NT2/D1 (cell line): ENCODE measurements around the gene PURB.

Experiments
- DNase-seq: peaks from one replicate; pipeline ENCODE4 v3.0.0-alpha.2; 2011; ENCODE audit warnings: low read depth, low spot score
- H3K27me3 ChIP-seq: 2 replicates; pipeline ENCODE4 v1.6.0; 2011; ENCODE audit warnings: mild to moderate bottlenecking; ENCODE audit not compliant: insufficient read length, insufficient read depth
- H3K36me3 ChIP-seq: 2 replicates; pipeline ENCODE4 v1.6.1; 2011; ENCODE audit warnings: mild to moderate bottlenecking, low read length, mixed read lengths; ENCODE audit not compliant: insufficient read depth, insufficient read length
- H3K4me1 ChIP-seq: 2 replicates; pipeline ENCODE4 v1.5.1; 2011; ENCODE audit not compliant: insufficient read depth, insufficient read length
- H3K4me3 ChIP-seq: 2 replicates; pipeline ENCODE4 v1.5.1; 2011; ENCODE audit warnings: low read depth; ENCODE audit not compliant: insufficient read length
- H3K9ac ChIP-seq: 2 replicates; pipeline ENCODE4 v1.6.0; 2011; ENCODE audit warnings: low read depth; ENCODE audit not compliant: insufficient read length
- H3K9me3 ChIP-seq: 2 replicates; pipeline ENCODE4 v1.5.1; 2011; ENCODE audit warnings: mild to moderate bottlenecking, low read length; ENCODE audit not compliant: insufficient read depth
- SUZ12 ChIP-seq: IDR thresholded peaks from 2 replicates; pipeline ENCODE4 v1.6.1; 2011; ENCODE audit not compliant: insufficient read length, insufficient read depth; ENCODE audit errors: extremely low read depth
- YY1 ChIP-seq: IDR thresholded peaks from 2 replicates; pipeline ENCODE4 v1.6.1; 2011; ENCODE audit not compliant: insufficient read length, insufficient read depth
- ZNF274 ChIP-seq: IDR thresholded peaks from 2 replicates; pipeline ENCODE4 v1.6.1; 2011; ENCODE audit warnings: mild to moderate bottlenecking, low read depth, low read length

The PURB gene

DNA sequence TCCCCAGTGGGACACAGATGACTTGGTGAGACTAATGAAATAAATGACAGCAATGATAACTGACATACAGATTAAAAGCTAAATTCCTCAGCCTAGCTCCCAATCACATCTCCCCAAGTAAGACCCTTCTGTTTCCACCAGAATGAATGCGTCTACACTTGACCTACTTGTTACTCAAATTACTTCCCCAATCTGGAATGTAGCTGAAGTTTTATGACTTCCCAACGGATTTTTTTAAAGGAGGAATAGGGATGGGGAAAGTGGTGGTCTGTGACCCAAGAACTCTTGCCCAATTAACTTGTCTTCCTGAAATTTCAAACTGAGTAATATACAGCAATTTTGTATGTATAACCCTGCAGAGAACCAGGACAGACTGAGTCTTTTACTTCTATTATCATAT lies 46.6 kb downstream of the PURB start:
- DNase-seq, result no peak
- H3K9me3 ChIP-seq, result no peaks in the 10 kb centered on the region
- H3K9ac ChIP-seq, result no peak overlapping the region
- no peak overlapping the region for H3K4me3 ChIP-seq
- peaks cover 72% of the 10 kb centered on the region for H3K36me3 ChIP-seq
- no peaks in the 10 kb centered on the region for H3K4me1 ChIP-seq
- no peak for TF ChIP-seq YY1
- TF ChIP-seq ZNF274, result no peak
- no peaks in the 10 kb centered on the region for H3K27me3 ChIP-seq

DNA sequence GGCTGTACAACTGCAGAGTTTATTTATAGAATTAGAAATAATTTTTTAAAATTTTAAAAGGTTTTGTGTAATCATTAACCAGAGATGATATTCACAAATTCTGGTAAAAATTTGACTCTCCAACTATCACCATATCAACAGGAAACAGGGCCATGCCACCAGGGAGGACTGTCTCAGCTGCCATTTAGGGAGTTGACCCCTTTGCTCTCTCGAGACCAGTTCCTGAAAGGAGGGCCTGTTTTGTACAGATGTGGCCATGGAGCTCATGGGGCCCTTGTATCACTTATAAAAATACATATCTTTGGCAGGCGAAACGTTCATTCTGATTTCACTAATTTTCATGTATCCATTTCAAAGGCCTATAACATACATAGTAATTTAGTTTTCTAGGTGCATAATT lies 57.8 kb downstream of the PURB start:
- Histone ChIP-seq H3K36me3 (peaks cover 52% of the 10 kb centered on the region), H3K4me3 (no peak overlapping the region)
- DNase-seq, result no peak

More for the DNA sequence above, 57.8 kb downstream of the PURB start:
- H3K9ac ChIP-seq, result no peak overlapping the region
- peaks cover 2% of the 10 kb centered on the region for H3K4me1 ChIP-seq
- TF ChIP-seq YY1, result no peak
- TF ChIP-seq SUZ12, result no peak
- no peak for TF ChIP-seq ZNF274
- no peaks in the 10 kb centered on the region for H3K9me3 ChIP-seq
- no peaks in the 10 kb centered on the region for H3K27me3 ChIP-seq
